ENCODE measurements around the gene GALP.

Gene GALP

GRCh38 chr19:56158170-56158757 lies 17.5 kb upstream of the GALP start (continued):
- TF ChIP-seq SCRT1 (tag by site-specific recombination; IDR thresholded peaks at IDR 0.05; ENCODE audit: borderline replicate concordance) (no peak), GLIS1 (tag by site-specific recombination; IDR thresholded peaks at IDR 0.05) (peak; percentile 91), REST (tag by site-specific recombination; IDR thresholded peaks at IDR 0.05) (no peak), ZNF391 (tag by site-specific recombination; IDR thresholded peaks at IDR 0.05; ENCODE audit: borderline replicate concordance, low read depth) (no peak), ZNF747 (tag by site-specific recombination; IDR thresholded peaks at IDR 0.05) (no peak)

- ChIA-PET POLR2A (no interaction called here), CTCF (no interaction called here)
- TF ChIP-seq ZNF366 (tag by site-specific recombination; conservative IDR thresholded peaks at IDR 0.05) (peak; percentile 95), ZNF169 (tag by site-specific recombination; IDR thresholded peaks at IDR 0.05) (no peak), SP7 (tag by site-specific recombination; IDR thresholded peaks at IDR 0.05) (peak; percentile 49; the same call in 1 of the 2 replicates), ZFHX2 (tag by site-specific recombination; conservative IDR thresholded peaks at IDR 0.05) (peak; percentile 99), ZNF596 (tag by site-specific recombination; IDR thresholded peaks at IDR 0.05) (no peak), SP2 (tag by site-specific recombination; IDR thresholded peaks at IDR 0.05) (peak; percentile 21), INSM2 (tag by site-specific recombination; IDR thresholded peaks at IDR 0.05) (no peak), ZNF639 (tag by site-specific recombination; IDR thresholded peaks at IDR 0.05) (no peak), YY2 (tag by site-specific recombination; IDR thresholded peaks at IDR 0.05) (no peak), OSR2 (tag by site-specific recombination; IDR thresholded peaks at IDR 0.05) (no peak), KLF1 (tag by site-specific recombination; IDR thresholded peaks at IDR 0.05) (peak; percentile 63; the same call in 1 of the 2 replicates), ZBTB17 (tag by site-specific recombination; IDR thresholded peaks at IDR 0.05) (peak; percentile 56; the same call in 1 of the 2 replicates), EGR2 (tag by site-specific recombination; IDR thresholded peaks at IDR 0.05; ENCODE audit: low read depth) (peak; percentile 100), ZNF280D (tag by site-specific recombination; IDR thresholded peaks at IDR 0.05) (no peak), ZNF677 (tag by site-specific recombination; IDR thresholded peaks at IDR 0.05) (no peak)
- TF ChIP-seq, protein P1, sequence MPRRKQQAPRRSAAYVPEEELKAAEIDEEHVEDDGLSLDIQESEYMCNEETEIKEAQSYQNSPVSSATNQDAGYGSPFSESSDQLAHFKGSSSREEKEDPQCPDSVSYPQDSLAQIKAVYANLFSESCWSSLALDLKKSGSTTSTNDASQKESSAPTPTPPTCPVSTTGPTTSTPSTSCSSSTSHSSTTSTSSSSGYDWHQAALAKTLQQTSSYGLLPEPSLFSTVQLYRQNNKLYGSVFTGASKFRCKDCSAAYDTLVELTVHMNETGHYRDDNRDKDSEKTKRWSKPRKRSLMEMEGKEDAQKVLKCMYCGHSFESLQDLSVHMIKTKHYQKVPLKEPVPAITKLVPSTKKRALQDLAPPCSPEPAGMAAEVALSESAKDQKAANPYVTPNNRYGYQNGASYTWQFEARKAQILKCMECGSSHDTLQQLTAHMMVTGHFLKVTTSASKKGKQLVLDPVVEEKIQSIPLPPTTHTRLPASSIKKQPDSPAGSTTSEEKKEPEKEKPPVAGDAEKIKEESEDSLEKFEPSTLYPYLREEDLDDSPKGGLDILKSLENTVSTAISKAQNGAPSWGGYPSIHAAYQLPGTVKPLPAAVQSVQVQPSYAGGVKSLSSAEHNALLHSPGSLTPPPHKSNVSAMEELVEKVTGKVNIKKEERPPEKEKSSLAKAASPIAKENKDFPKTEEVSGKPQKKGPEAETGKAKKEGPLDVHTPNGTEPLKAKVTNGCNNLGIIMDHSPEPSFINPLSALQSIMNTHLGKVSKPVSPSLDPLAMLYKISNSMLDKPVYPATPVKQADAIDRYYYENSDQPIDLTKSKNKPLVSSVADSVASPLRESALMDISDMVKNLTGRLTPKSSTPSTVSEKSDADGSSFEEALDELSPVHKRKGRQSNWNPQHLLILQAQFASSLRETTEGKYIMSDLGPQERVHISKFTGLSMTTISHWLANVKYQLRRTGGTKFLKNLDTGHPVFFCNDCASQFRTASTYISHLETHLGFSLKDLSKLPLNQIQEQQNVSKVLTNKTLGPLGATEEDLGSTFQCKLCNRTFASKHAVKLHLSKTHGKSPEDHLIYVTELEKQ (tag by site-specific recombination; IDR thresholded peaks at IDR 0.05; ENCODE audit: borderline replicate concordance) = peak; percentile 52; the same call in 1 of the 2 replicates
- H3K4me1 ChIP-seq (ENCODE audit: control insufficient read depth, insufficient read depth, low read length) = no peaks in the 10 kb centered on the region
- H3K4me3 ChIP-seq (ENCODE audit: low read depth, low read length) = no peak overlapping the region
- peaks cover 17 to 70% of the 10 kb centered on the region in 2 experiments for H3K36me3 ChIP-seq (ENCODE audit: control insufficient read depth in 2 of 2, insufficient read depth in 1 of 2, low read length in 2 of 2)
- no peaks in the 10 kb centered on the region for H3K9me3 ChIP-seq (ENCODE audit: control insufficient read depth, insufficient read depth, low read depth, low read length)
- no peak overlapping the region for H3K27ac ChIP-seq (ENCODE audit: extremely low read depth, low read depth, low read length)
Observed at GRCh38 chr19:56159009-56159559, 16.7 kb upstream of the GALP start.

All from HEK293 (cell line).